H1 (cell line): Measurements from ENCODE around the gene SLC25A51. TPM values are rescaled to one million over a fixed set of nuclear protein-coding genes. Genes with fewer than 3 reads are reported as not detected.

Source experiments
- ASH2L ChIP-seq: fragments of 200-600, 300-600 bp; sonication (generic); IDR thresholded peaks from one replicate; pipeline ENCODE4 v1.7.1; 2017; ENCODE audit warnings: low read length
- ATF3 ChIP-seq: IDR thresholded peaks from 2 replicates; pipeline ENCODE4 v1.6.1; 2011; ENCODE audit warnings: low read depth, mild to moderate bottlenecking, low read length; ENCODE audit not compliant: insufficient read depth
- CBX5 ChIP-seq: fragments of 300-800, 300-1000 bp; sonication (generic); IDR thresholded peaks from 2 replicates; pipeline ENCODE4 v1.7.1; 2016; ENCODE audit warnings: antibody characterized with exemption, low read length, low read depth
- CHD2 ChIP-seq: IDR thresholded peaks from 2 replicates; pipeline ENCODE4 v1.6.1; 2012; ENCODE audit warnings: low read length, improper control_type of control experiment
- CREB1 ChIP-seq: IDR thresholded peaks from 2 replicates; pipeline ENCODE4 v1.6.1; 2012; ENCODE audit warnings: inconsistent platforms
- CTCF ChIP-seq, 3 experiments: IDR thresholded peaks; 1 replicate in 2 of 3; 2 replicates in 1 of 3; pipeline versions ENCODE4 v1.5.1 to v1.6.1; 2011; ENCODE audit warnings: low read length in 3 of 3, mild to moderate bottlenecking in 3 of 3, inconsistent platforms in 2 of 3, low read depth in 1 of 3, moderate library complexity in 1 of 3; ENCODE audit not compliant: insufficient read depth in 1 of 3; ENCODE audit errors: control extremely low read depth in 1 of 3
- EGR1 ChIP-seq: IDR thresholded peaks from 2 replicates; pipeline ENCODE4 v1.6.1; 2011; ENCODE audit warnings: low read depth, low read length, borderline replicate concordance
- EP300 ChIP-seq, 2 experiments: IDR thresholded peaks; 1 replicate in 1 of 2; 2 replicates in 1 of 2; pipeline ENCODE4 v1.6.1; 2011 to 2012; ENCODE audit warnings: low read depth in 2 of 2, low read length in 2 of 2, mild to moderate bottlenecking in 2 of 2, borderline replicate concordance in 1 of 2, inconsistent platforms in 1 of 2, moderate library complexity in 1 of 2
- FOSL1 ChIP-seq: IDR thresholded peaks from 2 replicates; pipeline ENCODE4 v1.6.1; 2011; ENCODE audit warnings: mild to moderate bottlenecking, low read depth, low read length, moderate library complexity; ENCODE audit not compliant: insufficient read depth
- GABPA ChIP-seq: IDR thresholded peaks from 2 replicates; pipeline ENCODE4 v1.6.1; 2011; ENCODE audit warnings: mild to moderate bottlenecking, low read length, moderate library complexity, borderline replicate concordance; ENCODE audit not compliant: insufficient read depth
- GTF2F1 ChIP-seq: IDR thresholded peaks from 2 replicates; pipeline ENCODE4 v1.6.1; 2012; ENCODE audit warnings: low read depth, low read length, improper control_type of control experiment, borderline replicate concordance
- JUND ChIP-seq: IDR thresholded peaks from 2 replicates; pipeline ENCODE4 v1.6.1; 2011; ENCODE audit warnings: mild to moderate bottlenecking, improper control_type of control experiment, low read length
- KDM1A ChIP-seq: fragments of 200-600, 300-600 bp; sonication (generic); IDR thresholded peaks from 2 replicates; pipeline ENCODE4 v1.7.1; 2016; ENCODE audit warnings: mild to moderate bottlenecking, low read length, borderline replicate concordance
- KDM4A ChIP-seq: IDR thresholded peaks from one replicate; pipeline ENCODE4 v1.7.1; 2012; ENCODE audit warnings: low read depth, mild to moderate bottlenecking, moderate library complexity, low read length, inconsistent platforms; ENCODE audit not compliant: severe bottlenecking
- NRF1 ChIP-seq: IDR thresholded peaks from 2 replicates; pipeline ENCODE4 v1.6.1; 2011; ENCODE audit warnings: mild to moderate bottlenecking, low read depth, low read length, improper control_type of control experiment
- SIN3A ChIP-seq, 2 experiments: IDR thresholded peaks in 1 of 2; conservative IDR thresholded peaks in 1 of 2; 2 replicates each; pipeline ENCODE4 v1.6.1; 2011 to 2012; ENCODE audit warnings: low read length in 2 of 2, improper control_type of control experiment in 1 of 2, low read depth in 1 of 2, mild to moderate bottlenecking in 1 of 2
- SRF ChIP-seq: IDR thresholded peaks from 2 replicates; pipeline ENCODE4 v1.6.1; 2011; ENCODE audit warnings: mild to moderate bottlenecking, low read depth, low read length, moderate library complexity
- TAF1 ChIP-seq: IDR thresholded peaks from 2 replicates; pipeline ENCODE4 v1.6.1; 2011; ENCODE audit warnings: mild to moderate bottlenecking, low read depth, low read length
- TAF7 ChIP-seq: optimal IDR thresholded peaks from 2 replicates; pipeline ENCODE3; 2011; ENCODE audit warnings: low read depth, mild to moderate bottlenecking, inconsistent platforms, low read length, moderate library complexity, borderline replicate concordance
- TBP ChIP-seq: IDR thresholded peaks from 2 replicates; pipeline ENCODE4 v1.6.1; 2011; ENCODE audit warnings: low read depth, low read length, improper control_type of control experiment
- polyA plus RNA-seq, 7 experiments: library from polyadenylated mRNA; depleted of rRNA in 3 of 7; stranded (reverse) in 5 of 7; unstranded in 2 of 7; fragments of >200 nt in 5 of 7; fragments of 200-250 nt in 2 of 7; gene quantifications; 1 replicate in 5 of 7; 2 replicates in 1 of 7; 4 replicates in 1 of 7; pipeline versions ENCODE4 v1.2.1 to v1.2.3, GENCODE V29; 2011 to 2013; ENCODE audit warnings: missing spikeins in 2 of 7, mixed read lengths in 2 of 7
- total RNA-seq: library from RNA; stranded (reverse); fragmentation: NEBNext Ultra II Directional; extraction: Animal tissue kit (Norgen Biotek cat#: 25700); gene quantifications from 2 replicates; pipeline ENCODE4 v1.2.1, GENCODE V29; 2021

Gene SLC25A51
- total and polyA plus RNA-seq, 2 of the 8 experiments (the other 6 are each of a cell fraction or from before 2014, with no cell fraction given): 8.0 to 14.5 TPM

- peak; percentile 17; the same call in 1 of the 2 replicates for TF ChIP-seq CHD2
- TF ChIP-seq TAF1: peak; percentile 55
- TF ChIP-seq TAF7: peak; percentile 60
- TF ChIP-seq CTCF (IDR thresholded peaks at IDR 0.05; ENCODE audit: control extremely low read depth in 1 of 3, insufficient read depth in 1 of 3, low read depth in 1 of 3, low read length in 3 of 3): peak; percentile 80 to 94 (median 93)
- 0 out of 3 replicates have a peak, but pooled peaks of 1 of the 2 experiments have one; percentile 15 for TF ChIP-seq EP300 (IDR thresholded peaks at IDR 0.05; ENCODE audit: borderline replicate concordance in 1 of 2, low read depth in 2 of 2, low read length in 2 of 2)
- peak; percentile 57; the same call in 1 of the 2 replicates for TF ChIP-seq ATF3
- TF ChIP-seq KDM1A: no peak
- TF ChIP-seq JUND: 0 out of 2 replicates have a peak, but pooled peaks have one; percentile 62
- peak; percentile 84 for TF ChIP-seq ASH2L
- no peak for TF ChIP-seq CBX5
- TF ChIP-seq CREB1: peak; percentile 77
- peak; percentile 24; the same call in 1 of the 2 replicates for TF ChIP-seq TBP
- TF ChIP-seq GABPA: no peak; the same call in 1 of the 2 replicates
- TF ChIP-seq FOSL1: no peak
- TF ChIP-seq SRF: no peak
- TF ChIP-seq SIN3A (conservative IDR thresholded peaks at IDR 0.05 in 1 of 2, IDR thresholded peaks at IDR 0.05 in 1 of 2; ENCODE audit: low read depth in 1 of 2, low read length in 2 of 2): peak; percentile 94 to 97
- peak; percentile 63 for TF ChIP-seq NRF1
- no peak for TF ChIP-seq GTF2F1
- TF ChIP-seq KDM4A: no peak
- 0 out of 2 replicates have a peak, but pooled peaks have one; percentile 14 for TF ChIP-seq EGR1
These were observed at the start of gene SLC25A51 (continued) for GRCh38 chr9:37903647-37904444.
